ENCODE measurements around the gene ARHGAP21. TPM values are rescaled to one million over a fixed set of nuclear protein-coding genes. Genes with fewer than 3 reads are reported as not detected.

The ARHGAP21 gene
- total RNA-seq, 1 experiment from 2014 or later = 45.8 TPM

DNA sequence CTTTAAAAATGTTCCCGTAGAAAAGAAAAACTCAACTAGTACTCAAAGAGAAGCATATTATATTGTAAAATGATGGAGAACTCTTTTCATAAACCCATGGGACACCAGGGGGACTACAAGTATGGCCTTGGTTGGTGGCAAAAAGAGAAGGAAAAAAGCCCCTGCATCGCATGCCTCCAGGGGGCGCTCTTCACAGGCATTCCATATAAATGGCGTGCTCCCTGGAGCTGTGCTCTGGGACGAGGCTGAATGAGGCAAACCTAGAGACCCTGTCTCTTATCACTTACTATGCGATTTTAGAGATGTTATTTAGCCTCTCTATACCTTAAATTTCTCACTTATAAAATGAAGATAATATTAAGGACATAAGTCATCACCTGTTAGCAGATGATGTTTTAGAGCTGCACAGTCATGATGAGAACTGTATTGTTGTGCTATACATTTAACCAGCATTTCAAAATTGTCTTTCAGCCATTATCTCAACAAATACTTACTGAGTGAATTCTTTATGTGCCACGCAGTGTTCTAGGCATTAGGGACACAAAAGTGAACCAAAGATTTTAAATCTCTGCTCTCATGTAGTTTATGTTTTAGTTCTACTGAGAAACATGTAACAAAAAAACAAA, 105.8 kb downstream of the ARHGAP21 start:
- Histone ChIP-seq H3K36me3 (ENCODE audit: control insufficient read depth, insufficient read depth, low read length) (no peaks in the 10 kb centered on the region; the same call in 1 of the 2 replicates), H3K27ac (ENCODE audit: low read length) (no peak overlapping the region), H3K27me3 (ENCODE audit: control insufficient read depth, insufficient read depth, low read length) (no peaks in the 10 kb centered on the region), H3K9me3 (ENCODE audit: control insufficient read depth, insufficient read depth, low read depth, low read length) (no peaks in the 10 kb centered on the region), H3K4me1 (ENCODE audit: control insufficient read depth, insufficient read depth, low read length) (no peaks in the 10 kb centered on the region), H3K4me3 (ENCODE audit: low read depth in 2 of 2, low read length in 2 of 2) (no peak overlapping the region)
- CTCF ChIA-PET = interaction anchor here (0.6 to 1.5 kb wide), 6 partner anchors 9 to 467 kb away, joined by 3 to 9 read pairs (median 3); no protein-coding TSS in a partner anchor
- in situ Hi-C loops (cut with HindIII; ENCODE audit: low pct_unique_long_range_greater_than_20kb, low sequenced_read_pairs) (no loop called here), intact Hi-C loops (cut with micrococcal nuclease; ENCODE audit: unreplicated experiment) (no loop called here)
- ATAC-seq (peak; percentile 85), DNase-seq (ENCODE audit: low read depth, low spot score) (peak; percentile 24)
- TF ChIP-seq, protein P1, sequence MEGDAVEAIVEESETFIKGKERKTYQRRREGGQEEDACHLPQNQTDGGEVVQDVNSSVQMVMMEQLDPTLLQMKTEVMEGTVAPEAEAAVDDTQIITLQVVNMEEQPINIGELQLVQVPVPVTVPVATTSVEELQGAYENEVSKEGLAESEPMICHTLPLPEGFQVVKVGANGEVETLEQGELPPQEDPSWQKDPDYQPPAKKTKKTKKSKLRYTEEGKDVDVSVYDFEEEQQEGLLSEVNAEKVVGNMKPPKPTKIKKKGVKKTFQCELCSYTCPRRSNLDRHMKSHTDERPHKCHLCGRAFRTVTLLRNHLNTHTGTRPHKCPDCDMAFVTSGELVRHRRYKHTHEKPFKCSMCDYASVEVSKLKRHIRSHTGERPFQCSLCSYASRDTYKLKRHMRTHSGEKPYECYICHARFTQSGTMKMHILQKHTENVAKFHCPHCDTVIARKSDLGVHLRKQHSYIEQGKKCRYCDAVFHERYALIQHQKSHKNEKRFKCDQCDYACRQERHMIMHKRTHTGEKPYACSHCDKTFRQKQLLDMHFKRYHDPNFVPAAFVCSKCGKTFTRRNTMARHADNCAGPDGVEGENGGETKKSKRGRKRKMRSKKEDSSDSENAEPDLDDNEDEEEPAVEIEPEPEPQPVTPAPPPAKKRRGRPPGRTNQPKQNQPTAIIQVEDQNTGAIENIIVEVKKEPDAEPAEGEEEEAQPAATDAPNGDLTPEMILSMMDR (IDR thresholded peaks at IDR 0.05) = peak; percentile 88
- no peak for TF ChIP-seq POLR2AphosphoS5 (IDR thresholded peaks at IDR 0.05; ENCODE audit: low read depth, low read length)
- no TSS peak for BruUV-seq (replicated peaks)
- POLR2A ChIA-PET = no interaction called here

DNA sequence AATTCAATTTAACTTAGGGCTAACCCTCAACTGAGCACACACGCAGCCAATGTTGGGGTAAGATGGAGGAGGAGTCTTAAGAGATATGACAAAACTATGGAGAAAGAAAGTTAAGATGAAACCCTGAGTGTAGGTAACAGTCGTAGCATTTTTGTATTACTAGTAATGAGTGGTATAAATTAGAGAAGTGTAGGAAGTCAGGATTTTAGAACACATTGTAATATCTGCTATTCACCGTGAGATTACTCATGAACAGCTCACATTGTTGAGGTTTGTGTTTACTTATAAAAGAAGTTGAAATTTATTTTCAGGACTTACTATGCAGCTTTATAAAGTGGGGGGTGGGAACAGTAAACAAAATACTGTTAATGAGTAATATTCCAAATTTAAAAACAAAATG, 107.2 kb downstream of the ARHGAP21 start:
- BruUV-seq (replicated peaks) = no TSS peak
- intact Hi-C loops (cut with micrococcal nuclease; ENCODE audit: unreplicated experiment) = no loop called here
- TF ChIP-seq, protein P1 (IDR thresholded peaks at IDR 0.05) = no peak
- TF ChIP-seq SIN3A (IDR thresholded peaks at IDR 0.05; ENCODE audit: borderline replicate concordance, insufficient read depth, low read depth, low read length) = no peak
- TF ChIP-seq POLR2AphosphoS5 (IDR thresholded peaks at IDR 0.05; ENCODE audit: low read depth, low read length) = no peak
- TF ChIP-seq, protein P2, sequence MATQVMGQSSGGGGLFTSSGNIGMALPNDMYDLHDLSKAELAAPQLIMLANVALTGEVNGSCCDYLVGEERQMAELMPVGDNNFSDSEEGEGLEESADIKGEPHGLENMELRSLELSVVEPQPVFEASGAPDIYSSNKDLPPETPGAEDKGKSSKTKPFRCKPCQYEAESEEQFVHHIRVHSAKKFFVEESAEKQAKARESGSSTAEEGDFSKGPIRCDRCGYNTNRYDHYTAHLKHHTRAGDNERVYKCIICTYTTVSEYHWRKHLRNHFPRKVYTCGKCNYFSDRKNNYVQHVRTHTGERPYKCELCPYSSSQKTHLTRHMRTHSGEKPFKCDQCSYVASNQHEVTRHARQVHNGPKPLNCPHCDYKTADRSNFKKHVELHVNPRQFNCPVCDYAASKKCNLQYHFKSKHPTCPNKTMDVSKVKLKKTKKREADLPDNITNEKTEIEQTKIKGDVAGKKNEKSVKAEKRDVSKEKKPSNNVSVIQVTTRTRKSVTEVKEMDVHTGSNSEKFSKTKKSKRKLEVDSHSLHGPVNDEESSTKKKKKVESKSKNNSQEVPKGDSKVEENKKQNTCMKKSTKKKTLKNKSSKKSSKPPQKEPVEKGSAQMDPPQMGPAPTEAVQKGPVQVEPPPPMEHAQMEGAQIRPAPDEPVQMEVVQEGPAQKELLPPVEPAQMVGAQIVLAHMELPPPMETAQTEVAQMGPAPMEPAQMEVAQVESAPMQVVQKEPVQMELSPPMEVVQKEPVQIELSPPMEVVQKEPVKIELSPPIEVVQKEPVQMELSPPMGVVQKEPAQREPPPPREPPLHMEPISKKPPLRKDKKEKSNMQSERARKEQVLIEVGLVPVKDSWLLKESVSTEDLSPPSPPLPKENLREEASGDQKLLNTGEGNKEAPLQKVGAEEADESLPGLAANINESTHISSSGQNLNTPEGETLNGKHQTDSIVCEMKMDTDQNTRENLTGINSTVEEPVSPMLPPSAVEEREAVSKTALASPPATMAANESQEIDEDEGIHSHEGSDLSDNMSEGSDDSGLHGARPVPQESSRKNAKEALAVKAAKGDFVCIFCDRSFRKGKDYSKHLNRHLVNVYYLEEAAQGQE (IDR thresholded peaks at IDR 0.05; ENCODE audit: insufficient read depth in 1 of 2, low read depth in 2 of 2, low read length in 1 of 2) = no peak
- TF ChIP-seq TCF7L2 (IDR thresholded peaks at IDR 0.05; ENCODE audit: low read depth, low read length) = no peak
- Histone ChIP-seq H3K27ac (ENCODE audit: low read length) (no peak overlapping the region), H3K4me1 (ENCODE audit: control insufficient read depth, insufficient read depth, low read length) (no peaks in the 10 kb centered on the region), H3K4me3 (ENCODE audit: low read depth in 2 of 2, low read length in 2 of 2) (no peak overlapping the region), H3K27me3 (ENCODE audit: control insufficient read depth, insufficient read depth, low read length) (no peaks in the 10 kb centered on the region), H3K9me3 (ENCODE audit: control insufficient read depth, insufficient read depth, low read depth, low read length) (no peaks in the 10 kb centered on the region), H3K36me3 (ENCODE audit: control insufficient read depth, insufficient read depth, low read length) (no peaks in the 10 kb centered on the region; the same call in 1 of the 2 replicates)
- ChIA-PET POLR2A (no interaction called here), CTCF (no interaction called here)
- in situ Hi-C loops (cut with HindIII; ENCODE audit: low pct_unique_long_range_greater_than_20kb, low sequenced_read_pairs) = no loop called here
- no peak for DNase-seq (ENCODE audit: low read depth, low spot score)
- no peak for ATAC-seq
